GM23248 (cell line): ENCODE data around the gene TRPV2.

Experiments used
- EZH2 ChIP-seq: fragments of 200-600 bp; sonication (generic); IDR thresholded peaks from 2 replicates; pipeline ENCODE4 v1.6.1; 2018; ENCODE audit warnings: antibody characterized with exemption, mild to moderate bottlenecking; ENCODE audit not compliant: insufficient read depth, poor library complexity, severe bottlenecking
- EZH2phosphoT487 ChIP-seq: fragments of 200-600 bp; sonication (generic); IDR thresholded peaks from 2 replicates; pipeline ENCODE4 v1.6.1; 2018; ENCODE audit warnings: antibody characterized with exemption, moderate library complexity, mild to moderate bottlenecking, low read depth; ENCODE audit not compliant: insufficient read depth

GRCh38 chr17:16453493-16453851 lies 38.1 kb downstream of the TRPV2 start:
- TF ChIP-seq EZH2 (no peak), EZH2phosphoT487 (no peak)
